Adrenal gland (tissue), 5 donors: ENCODE data around the gene TK2.

Experiments
- CTCF ChIP-seq, 6 experiments: fragments of 450-650 bp in 4 of 6; fragments of 200-600 bp in 2 of 6; sonication (generic) in 1 of 6; IDR thresholded peaks; 1 replicate in 5 of 6; 2 replicates in 1 of 6; pipeline versions ENCODE4 v1.5.1 to v1.8.0; 2016 to 2021; ENCODE audit warnings: antibody characterized with exemption in 6 of 6, mild to moderate bottlenecking in 2 of 6, moderate library complexity in 1 of 6
- POLR2A ChIP-seq, 2 donors: fragments of 450-650 bp; IDR thresholded peaks; one replicate each; pipeline ENCODE4 v1.6.1; 2017; ENCODE audit warnings: antibody characterized with exemption in 2 of 2, mild to moderate bottlenecking in 2 of 2, moderate library complexity in 1 of 2
- donor health status: DM: no; HTN: no; CAD: no.

- no peak for TF ChIP-seq POLR2A (IDR thresholded peaks at IDR 0.05)
- no peak for TF ChIP-seq CTCF (IDR thresholded peaks at IDR 0.05)
Observed at GRCh38 chr16:66574531-66574930, 24.6 kb upstream of the TK2 start.
